OCI-LY7 (cell line): ENCODE measurements around the gene UBE3B.

Experiments
- CTCF ChIP-seq: fragments of 200-600 bp; sonication (generic); conservative IDR thresholded peaks from 2 replicates; pipeline ENCODE4 v1.5.1; 2014; ENCODE audit warnings: mild to moderate bottlenecking, antibody characterized with exemption, low read length, moderate library complexity, mixed read lengths
- EZH2phosphoT487 ChIP-seq: fragments of 200-600 bp; sonication (generic); IDR thresholded peaks from 2 replicates; pipeline ENCODE4 v1.6.1; 2018; ENCODE audit warnings: low read depth, borderline replicate concordance, mild to moderate bottlenecking, mixed run types, antibody characterized with exemption, low read length, moderate library complexity, mixed read lengths

DNA sequence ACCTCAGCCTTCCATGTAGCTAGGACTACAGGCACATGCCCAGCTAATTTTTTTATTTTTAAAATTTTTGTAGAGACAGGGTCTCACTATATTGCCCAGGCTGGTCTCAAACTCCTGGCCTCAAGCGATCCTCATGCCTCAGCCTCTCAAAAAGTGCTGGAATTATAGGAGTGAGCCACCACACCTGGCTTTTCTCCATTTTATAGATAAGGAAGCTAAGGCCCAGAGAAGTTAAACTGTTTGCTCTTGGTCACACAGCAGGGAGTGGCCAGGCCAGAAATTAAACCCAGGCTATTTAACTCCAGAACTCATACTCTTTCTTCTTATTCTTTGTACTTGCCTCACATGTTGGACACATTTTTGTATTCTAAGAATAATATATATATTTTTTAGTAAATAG lies 16.5 kb downstream of the UBE3B start:
- TF ChIP-seq CTCF: no peak
- TF ChIP-seq EZH2phosphoT487: no peak
